HUES6 (cell line): ENCODE measurements around the gene CLIC1.

Experiments
- H3K27ac ChIP-seq: 2 replicates; pipeline ENCODE4 v1.7.0; 2013; ENCODE audit warnings: low read depth, mild to moderate bottlenecking, low read length, inconsistent platforms
- H3K27me3 ChIP-seq: 2 replicates; pipeline ENCODE4 v1.6.1; 2013; ENCODE audit warnings: low read length; ENCODE audit not compliant: control insufficient read depth, insufficient read depth
- H3K36me3 ChIP-seq: 2 replicates; pipeline ENCODE4 v1.6.1; 2013; ENCODE audit warnings: low read length; ENCODE audit not compliant: control insufficient read depth, insufficient read depth
- H3K4me1 ChIP-seq: 2 replicates; pipeline ENCODE4 v1.6.1; 2013; ENCODE audit warnings: low read length; ENCODE audit not compliant: control insufficient read depth, insufficient read depth
- H3K4me3 ChIP-seq: 2 replicates; pipeline ENCODE4 v1.5.1; 2013; ENCODE audit warnings: low read depth, low read length
- H3K9ac ChIP-seq: one replicate; pipeline ENCODE4 v1.6.1; 2013; ENCODE audit warnings: mild to moderate bottlenecking, low read length
- H3K9me3 ChIP-seq: 2 replicates; pipeline ENCODE4 v1.6.1; 2013; ENCODE audit warnings: low read depth, low read length; ENCODE audit not compliant: control insufficient read depth, insufficient read depth

CLIC1 gene

GRCh38 chr6:31765910-31766794 lies 29.8 kb upstream of the CLIC1 start:
- H3K9ac ChIP-seq = peak overlapping the region; percentile 35
- no peaks in the 10 kb centered on the region for H3K9me3 ChIP-seq
- H3K4me3 ChIP-seq = peak overlapping the region; percentile 55
- H3K27me3 ChIP-seq = no peaks in the 10 kb centered on the region
- H3K27ac ChIP-seq = no peak overlapping the region
- peaks cover 10% of the 10 kb centered on the region; the same call in 1 of the 2 replicates for H3K4me1 ChIP-seq
- peaks cover 23% of the 10 kb centered on the region for H3K36me3 ChIP-seq

- Histone ChIP-seq H3K36me3 (peaks cover 29% of the 10 kb centered on the region), H3K27ac (no peak overlapping the region), H3K9ac (no peak overlapping the region), H3K4me3 (peak overlapping the region; percentile 55; the same call in 1 of the 2 replicates), H3K4me1 (peaks cover 10% of the 10 kb centered on the region; the same call in 1 of the 2 replicates), H3K9me3 (no peaks in the 10 kb centered on the region), H3K27me3 (no peaks in the 10 kb centered on the region)
Observed at GRCh38 chr6:31765559-31765909, 29.2 kb upstream of the CLIC1 start.

- peaks cover 10% of the 10 kb centered on the region; the same call in 1 of the 2 replicates for H3K4me1 ChIP-seq
- H3K27ac ChIP-seq = no peak overlapping the region
- H3K9ac ChIP-seq = no peak overlapping the region
- H3K36me3 ChIP-seq = peaks cover 43% of the 10 kb centered on the region
- H3K9me3 ChIP-seq = no peaks in the 10 kb centered on the region
- H3K4me3 ChIP-seq = no peak overlapping the region
- no peaks in the 10 kb centered on the region for H3K27me3 ChIP-seq
Observed at GRCh38 chr6:31764198-31764597, 27.9 kb upstream of the CLIC1 start.

- no peaks in the 10 kb centered on the region for H3K27me3 ChIP-seq
- H3K4me1 ChIP-seq = peaks cover 10% of the 10 kb centered on the region; the same call in 1 of the 2 replicates
- H3K4me3 ChIP-seq = no peak overlapping the region
- no peak overlapping the region for H3K27ac ChIP-seq
- peaks cover 47% of the 10 kb centered on the region for H3K36me3 ChIP-seq
- no peak overlapping the region for H3K9ac ChIP-seq
- H3K9me3 ChIP-seq = no peaks in the 10 kb centered on the region
Observed at GRCh38 chr6:31763619-31763940, 27.2 kb upstream of the CLIC1 start.

GRCh38 chr6:31762878-31763618 lies 26.7 kb upstream of the CLIC1 start:
- no peak overlapping the region for H3K27ac ChIP-seq
- no peaks in the 10 kb centered on the region for H3K9me3 ChIP-seq
- no peak overlapping the region for H3K4me3 ChIP-seq
- peaks cover 10% of the 10 kb centered on the region; the same call in 1 of the 2 replicates for H3K4me1 ChIP-seq
- no peaks in the 10 kb centered on the region for H3K27me3 ChIP-seq
- no peak overlapping the region for H3K9ac ChIP-seq
- H3K36me3 ChIP-seq = peaks cover 52% of the 10 kb centered on the region

GRCh38 chr6:31762356-31762755 lies 26.0 kb upstream of the CLIC1 start, which contains the start of gene SAPCD1:
SAPCD1 (plus strand) TSS chr6:31762656; CDS start chr6:31763055, 399 bp downstream.
- Histone ChIP-seq H3K9ac (no peak within 1 kb of the TSS), H3K27ac (no peak within 1 kb of the TSS)

GRCh38 chr6:31761343-31761742 lies 25.0 kb upstream of the CLIC1 start:
- Histone ChIP-seq H3K4me1 (peaks cover 8% of the 10 kb centered on the region; the same call in 1 of the 2 replicates), H3K27ac (no peak overlapping the region)

More at GRCh38 chr6:31762356-31762755, 26.0 kb upstream of the CLIC1 start, which contains the start of gene SAPCD1:
- no peaks in the 10 kb centered on the region for H3K9me3 ChIP-seq
- H3K27me3 ChIP-seq = no peaks in the 10 kb centered on the region
- peaks cover 10% of the 10 kb centered on the region; the same call in 1 of the 2 replicates for H3K4me1 ChIP-seq
- H3K36me3 ChIP-seq = peaks cover 56% of the 10 kb centered on the region
- H3K4me3 ChIP-seq = no peak within 1 kb of the TSS

GRCh38 chr6:31760790-31761189 lies 24.5 kb upstream of the CLIC1 start:
- Histone ChIP-seq H3K36me3 (peaks cover 56% of the 10 kb centered on the region), H3K4me3 (no peak overlapping the region), H3K9ac (no peak overlapping the region), H3K27ac (no peak overlapping the region), H3K27me3 (no peaks in the 10 kb centered on the region), H3K4me1 (peaks cover 4% of the 10 kb centered on the region; the same call in 1 of the 2 replicates), H3K9me3 (no peaks in the 10 kb centered on the region)

More at GRCh38 chr6:31761343-31761742, 25.0 kb upstream of the CLIC1 start:
- no peaks in the 10 kb centered on the region for H3K27me3 ChIP-seq
- H3K9me3 ChIP-seq = no peaks in the 10 kb centered on the region
- H3K4me3 ChIP-seq = no peak overlapping the region
- peaks cover 56% of the 10 kb centered on the region for H3K36me3 ChIP-seq
- no peak overlapping the region for H3K9ac ChIP-seq

GRCh38 chr6:31758281-31758680 lies 22.0 kb upstream of the CLIC1 start:
- Histone ChIP-seq H3K9ac (no peak overlapping the region), H3K36me3 (peaks cover 52% of the 10 kb centered on the region)

GRCh38 chr6:31752739-31753319 lies 16.5 kb upstream of the CLIC1 start:
- Histone ChIP-seq H3K9ac (no peak overlapping the region), H3K9me3 (no peaks in the 10 kb centered on the region), H3K27ac (no peak overlapping the region), H3K36me3 (peaks cover 24% of the 10 kb centered on the region), H3K4me3 (no peak overlapping the region), H3K4me1 (no peaks in the 10 kb centered on the region), H3K27me3 (no peaks in the 10 kb centered on the region)

More at GRCh38 chr6:31758281-31758680, 22.0 kb upstream of the CLIC1 start:
- Histone ChIP-seq H3K4me3 (no peak overlapping the region), H3K27ac (no peak overlapping the region), H3K27me3 (no peaks in the 10 kb centered on the region), H3K4me1 (peaks cover 2% of the 10 kb centered on the region; the same call in 1 of the 2 replicates), H3K9me3 (no peaks in the 10 kb centered on the region)
